ENCODE measurements around the gene CDC42EP2. TPM values are rescaled to one million over a fixed set of nuclear protein-coding genes. Genes with fewer than 3 reads are reported as not detected.
"Not testable (repeated sequence)": the region's sequence is repeated elsewhere in the genome, so short reads cannot be mapped to it uniquely, and the experiment has no call there.

CDC42EP2 gene
- total RNA-seq, 2 experiments from 2014 or later = 0.91 to 0.93 TPM

- no peak for DNase-seq
- H3K27me3 Mint-ChIP-seq = peaks cover 2% of the 10 kb centered on the region
- H3K4me1 Mint-ChIP-seq = no peaks in the 10 kb centered on the region
- H3K9me3 Mint-ChIP-seq (ENCODE audit: low read depth) = no peaks in the 10 kb centered on the region
- H3K4me3 Mint-ChIP-seq = no peak overlapping the region
- intact Hi-C loops (cut with DNase I, micrococcal nuclease) = no loop called here
- POLR2A ChIA-PET = no interaction called here
- no peak overlapping the region for H3K27ac Mint-ChIP-seq
- no peak for ATAC-seq
- CTCF ChIA-PET = interaction anchor here (0.6 to 4.3 kb wide), 3 partner anchors 9 to 383 kb away, joined by 3 to 20 read pairs (median 3); no protein-coding TSS in a partner anchor
- no peaks in the 10 kb centered on the region for H3K36me3 Mint-ChIP-seq (ENCODE audit: low read depth)
Measured at GRCh38 chr11:65321828-65322485, 7.3 kb downstream of the CDC42EP2 start.

GRCh38 chr11:65323813-65324212, 9.1 kb downstream of the CDC42EP2 start:
- H3K9me3 Mint-ChIP-seq (ENCODE audit: low read depth) = no peaks in the 10 kb centered on the region

GRCh38 chr11:65325435-65325834, 10.8 kb downstream of the CDC42EP2 start:
- peaks cover 7% of the 10 kb centered on the region for H3K4me1 Mint-ChIP-seq
- no peak overlapping the region for H3K4me3 Mint-ChIP-seq
- no peaks in the 10 kb centered on the region for H3K9me3 Mint-ChIP-seq (ENCODE audit: low read depth)
- ChIA-PET CTCF (interaction anchor here (1.5 to 5.7 kb wide), 2 partner anchors 10 to 89 kb away, joined by 3 to 86 read pairs; partner anchors contain the start of gene CDC42EP2), POLR2A (interaction anchor here (0.6 kb wide), 1 partner anchor 13 kb away, joined by 3 read pairs; no protein-coding TSS in a partner anchor)
- DNase-seq = no peak
- no peak for ATAC-seq
- peaks cover 2% of the 10 kb centered on the region for H3K27me3 Mint-ChIP-seq
- no peaks in the 10 kb centered on the region for H3K36me3 Mint-ChIP-seq (ENCODE audit: low read depth)
- H3K27ac Mint-ChIP-seq = no peak overlapping the region
- intact Hi-C loops (cut with DNase I, micrococcal nuclease) = no loop called here

More at GRCh38 chr11:65323813-65324212, 9.1 kb downstream of the CDC42EP2 start:
- H3K27ac Mint-ChIP-seq = no peak overlapping the region
- H3K4me1 Mint-ChIP-seq = no peaks in the 10 kb centered on the region
- H3K27me3 Mint-ChIP-seq = peaks cover 2% of the 10 kb centered on the region
- intact Hi-C loops (cut with DNase I, micrococcal nuclease) = no loop called here
- no peak overlapping the region for H3K4me3 Mint-ChIP-seq
- no peak for ATAC-seq
- POLR2A ChIA-PET = interaction anchor here (0.5 kb wide), 1 partner anchor 1837 kb away, joined by 3 read pairs; no protein-coding TSS in a partner anchor
- H3K36me3 Mint-ChIP-seq (ENCODE audit: low read depth) = no peaks in the 10 kb centered on the region
- CTCF ChIA-PET = interaction anchor here (0.7 to 1.2 kb wide), 2 partner anchors 8 to 220 kb away, joined by 4 read pairs; no protein-coding TSS in a partner anchor
- no peak for DNase-seq

- Mint-ChIP-seq H3K27me3 (peaks cover 2% of the 10 kb centered on the region), H3K4me3 (no peak overlapping the region), H3K4me1 (peaks cover 7% of the 10 kb centered on the region), H3K9me3 (ENCODE audit: low read depth) (no peaks in the 10 kb centered on the region), H3K36me3 (ENCODE audit: low read depth) (no peaks in the 10 kb centered on the region), H3K27ac (no peak overlapping the region)
- ATAC-seq = no peak
- intact Hi-C loops (cut with DNase I, micrococcal nuclease) = no loop called here
- ChIA-PET CTCF (interaction anchor here (0.6 to 5.7 kb wide), 8 partner anchors 11 to 372 kb away, joined by 3 to 86 read pairs (median 4); partner anchors contain the start of genes CDC42EP2 and SIPA1), POLR2A (interaction anchor here (0.6 kb wide), 1 partner anchor 61 kb away, joined by 7 read pairs; no protein-coding TSS in a partner anchor)
- DNase-seq = no peak
Measured at GRCh38 chr11:65327021-65327420, 12.4 kb downstream of the CDC42EP2 start.

- Mint-ChIP-seq H3K27ac (no peak overlapping the region), H3K27me3 (no peaks in the 10 kb centered on the region), H3K4me3 (no peak overlapping the region), H3K4me1 (peaks cover 7% of the 10 kb centered on the region), H3K9me3 (ENCODE audit: low read depth) (no peaks in the 10 kb centered on the region), H3K36me3 (ENCODE audit: low read depth) (peaks cover 2% of the 10 kb centered on the region)
- ATAC-seq = no peak
- intact Hi-C loops (cut with DNase I, micrococcal nuclease) = no loop called here
- CTCF ChIA-PET = interaction anchor here (0.6 to 6.4 kb wide), 46 partner anchors 9 to 498 kb away, joined by 3 to 86 read pairs (median 6); partner anchors contain the start of genes CDC42EP2, FRMD8 and POLA2
- POLR2A ChIA-PET = interaction anchor here (1.0 to 1.2 kb wide), 3 partner anchors 13 to 169 kb away, joined by 3 to 5 read pairs (median 5); partner anchors contain the start of genes MALAT1 and POLA2
- DNase-seq = no peak
Measured at GRCh38 chr11:65329478-65329877, 14.8 kb downstream of the CDC42EP2 start.

- CTCF ChIA-PET = interaction anchor here (0.6 to 6.4 kb wide), 49 partner anchors 9 to 723 kb away, joined by 3 to 86 read pairs (median 6); partner anchors contain the start of genes CDC42EP2 and POLA2
- no peak overlapping the region for H3K4me3 Mint-ChIP-seq
- ATAC-seq (peak; percentile 35), DNase-seq (peak; percentile 92)
- H3K27me3 Mint-ChIP-seq = no peaks in the 10 kb centered on the region
- intact Hi-C loops (cut with DNase I, micrococcal nuclease) = loop anchor here in 1 of 2 experiments (1.0 kb wide), 3 partner anchors 55 to 125 kb away; no protein-coding TSS in a partner anchor
- no peaks in the 10 kb centered on the region for H3K9me3 Mint-ChIP-seq (ENCODE audit: low read depth)
- peaks cover 12% of the 10 kb centered on the region for H3K4me1 Mint-ChIP-seq
- H3K27ac Mint-ChIP-seq = no peak overlapping the region
- POLR2A ChIA-PET = interaction anchor here (1.0 to 1.2 kb wide), 3 partner anchors 14 to 169 kb away, joined by 3 to 5 read pairs (median 5); partner anchors contain the start of genes MALAT1 and POLA2
- peaks cover 6% of the 10 kb centered on the region for H3K36me3 Mint-ChIP-seq (ENCODE audit: low read depth)
Measured at GRCh38 chr11:65329944-65330403, 15.3 kb downstream of the CDC42EP2 start.

GRCh38 chr11:65330544-65330943, 15.9 kb downstream of the CDC42EP2 start:
- H3K4me1 Mint-ChIP-seq = peaks cover 18% of the 10 kb centered on the region
- no peak for ATAC-seq
- no peak for DNase-seq
- CTCF ChIA-PET = interaction anchor here (0.6 to 6.4 kb wide), 42 partner anchors 9 to 722 kb away, joined by 3 to 86 read pairs (median 6); partner anchors contain the start of genes CDC42EP2 and POLA2
- no peak overlapping the region for H3K27ac Mint-ChIP-seq
- H3K9me3 Mint-ChIP-seq (ENCODE audit: low read depth) = no peaks in the 10 kb centered on the region
- peaks cover 11% of the 10 kb centered on the region for H3K36me3 Mint-ChIP-seq (ENCODE audit: low read depth)
- intact Hi-C loops (cut with DNase I, micrococcal nuclease) = loop anchor here in 1 of 2 experiments (1.0 kb wide), 3 partner anchors 55 to 125 kb away; no protein-coding TSS in a partner anchor
- H3K4me3 Mint-ChIP-seq = no peak overlapping the region
- no peaks in the 10 kb centered on the region for H3K27me3 Mint-ChIP-seq
- POLR2A ChIA-PET = interaction anchor here (0.6 to 1.2 kb wide), 4 partner anchors 14 to 168 kb away, joined by 3 to 5 read pairs (median 4); partner anchors contain the start of genes MALAT1 and POLA2

GRCh38 chr11:65332591-65332990, 17.9 kb downstream of the CDC42EP2 start:
- Mint-ChIP-seq H3K36me3 (ENCODE audit: low read depth) (peaks cover 14% of the 10 kb centered on the region), H3K4me1 (peaks cover 23% of the 10 kb centered on the region)
- ATAC-seq; H3K27me3 Mint-ChIP-seq; intact Hi-C loops (cut with DNase I, micrococcal nuclease); H3K9me3 Mint-ChIP-seq (ENCODE audit: low read depth); DNase-seq; H3K4me3 Mint-ChIP-seq; H3K27ac Mint-ChIP-seq: not testable (repeated sequence)
- ChIA-PET POLR2A (interaction anchor here (0.9 kb wide), 1 partner anchor 17 kb away, joined by 9 read pairs; no protein-coding TSS in a partner anchor), CTCF (interaction anchor here (0.6 to 6.6 kb wide), 20 partner anchors 9 to 256 kb away, joined by 3 to 75 read pairs (median 5); partner anchors contain the start of genes CDC42EP2 and POLA2)

GRCh38 chr11:65334696-65335295, 20.1 kb downstream of the CDC42EP2 start:
- peaks cover 34% of the 10 kb centered on the region for H3K4me1 Mint-ChIP-seq
- DNase-seq (no peak), ATAC-seq (no peak)
- intact Hi-C loops (cut with DNase I, micrococcal nuclease) = loop anchor here (1.0 to 2.0 kb wide), 2 partner anchors 16 to 20 kb away; partner anchors contain the start of gene TIGD3 (in 1 of the 2)
- POLR2A ChIA-PET = interaction anchor here (0.5 to 1.8 kb wide), 6 partner anchors 14 to 172 kb away, joined by 3 to 10 read pairs (median 3); no protein-coding TSS in a partner anchor
- CTCF ChIA-PET = interaction anchor here (0.5 to 6.6 kb wide), 7 partner anchors 14 to 485 kb away, joined by 3 to 69 read pairs (median 4); partner anchors contain the start of gene CDC42EP2
- peak overlapping the region; percentile 87 for H3K27ac Mint-ChIP-seq
- no peaks in the 10 kb centered on the region for H3K9me3 Mint-ChIP-seq (ENCODE audit: low read depth)
- no peaks in the 10 kb centered on the region for H3K27me3 Mint-ChIP-seq
- peaks cover 21% of the 10 kb centered on the region for H3K36me3 Mint-ChIP-seq (ENCODE audit: low read depth)
- peak overlapping the region; percentile 81 for H3K4me3 Mint-ChIP-seq

GRCh38 chr11:65338676-65339075, 24.0 kb downstream of the CDC42EP2 start:
- DNase-seq (no peak), ATAC-seq (no peak)
- intact Hi-C loops (cut with DNase I, micrococcal nuclease) = no loop called here
- H3K27me3 Mint-ChIP-seq = no peaks in the 10 kb centered on the region
- H3K36me3 Mint-ChIP-seq (ENCODE audit: low read depth) = peaks cover 47% of the 10 kb centered on the region
- no peak overlapping the region for H3K4me3 Mint-ChIP-seq
- peaks cover 33% of the 10 kb centered on the region for H3K4me1 Mint-ChIP-seq
- ChIA-PET CTCF (interaction anchor here (0.7 to 5.3 kb wide), 6 partner anchors 9 to 72 kb away, joined by 3 to 30 read pairs (median 6); no protein-coding TSS in a partner anchor), POLR2A (no interaction called here)
- H3K27ac Mint-ChIP-seq = no peak overlapping the region
- no peaks in the 10 kb centered on the region for H3K9me3 Mint-ChIP-seq (ENCODE audit: low read depth)
